Measurements from ENCODE around the gene NPEPL1. TPM values are rescaled to one million over a fixed set of nuclear protein-coding genes. Genes with fewer than 3 reads are reported as not detected.

The NPEPL1 gene
- total and polyA plus RNA-seq, 2 donors (not counting 3 experiments of a cell fraction or from before 2014, with no cell fraction given), result 22.5 to 40.8 TPM

DNA sequence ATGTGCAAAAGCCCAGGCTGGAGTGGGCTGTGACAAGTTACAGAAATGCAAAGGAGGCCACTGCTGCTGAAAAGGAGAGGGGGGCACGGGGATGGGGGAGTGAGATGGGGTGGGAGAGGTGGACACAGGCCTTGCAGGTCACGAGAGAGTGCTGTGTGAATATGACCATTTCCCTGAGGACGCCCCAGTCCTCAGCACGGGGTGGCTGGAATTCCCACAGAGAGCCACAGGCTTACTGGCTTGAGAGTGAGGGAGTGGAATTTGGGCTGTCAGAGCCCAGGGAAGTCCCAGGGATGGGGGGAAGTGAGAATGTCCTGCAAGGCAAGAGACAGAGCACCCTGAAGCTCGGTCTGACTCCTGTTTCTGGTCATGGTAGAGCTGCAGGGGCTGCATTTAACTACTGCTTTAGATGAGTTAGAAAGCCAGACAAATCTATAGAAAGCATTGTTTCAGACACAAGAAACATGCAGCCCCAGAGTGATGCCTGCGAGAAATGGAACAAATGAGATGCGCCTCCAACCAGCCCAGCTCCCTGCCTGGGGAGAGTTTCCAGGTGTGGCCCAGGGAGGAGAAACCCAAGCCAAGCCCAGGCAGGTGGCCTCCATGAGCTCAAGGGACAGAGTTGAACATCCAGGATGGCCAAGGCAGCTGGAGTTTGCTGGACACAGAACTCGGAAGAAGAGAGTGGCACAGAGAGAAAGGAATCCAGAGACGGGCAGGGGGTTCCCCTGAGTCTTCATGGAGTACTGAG is 30.5 kb downstream of the NPEPL1 start:
- H3K4me2 ChIP-seq (ENCODE audit: insufficient read depth, low read length), result no peak overlapping the region
- H3K9me1 ChIP-seq (replicated peaks; ENCODE audit: control insufficient read depth, extremely low read depth, insufficient read depth, low read length), result no peaks in the 10 kb centered on the region
- H4K20me1 ChIP-seq (replicated peaks; ENCODE audit: control insufficient read depth, extremely low read depth, insufficient read depth, low read length), result no peaks in the 10 kb centered on the region
- no peak for TF ChIP-seq FOS (IDR thresholded peaks at IDR 0.05; ENCODE audit: borderline replicate concordance, insufficient read depth, low read length)
- TF ChIP-seq POLR2AphosphoS5 (IDR thresholded peaks at IDR 0.05; ENCODE audit: insufficient read depth, low read depth, low read length), result no peak
- TF ChIP-seq, protein P1, sequence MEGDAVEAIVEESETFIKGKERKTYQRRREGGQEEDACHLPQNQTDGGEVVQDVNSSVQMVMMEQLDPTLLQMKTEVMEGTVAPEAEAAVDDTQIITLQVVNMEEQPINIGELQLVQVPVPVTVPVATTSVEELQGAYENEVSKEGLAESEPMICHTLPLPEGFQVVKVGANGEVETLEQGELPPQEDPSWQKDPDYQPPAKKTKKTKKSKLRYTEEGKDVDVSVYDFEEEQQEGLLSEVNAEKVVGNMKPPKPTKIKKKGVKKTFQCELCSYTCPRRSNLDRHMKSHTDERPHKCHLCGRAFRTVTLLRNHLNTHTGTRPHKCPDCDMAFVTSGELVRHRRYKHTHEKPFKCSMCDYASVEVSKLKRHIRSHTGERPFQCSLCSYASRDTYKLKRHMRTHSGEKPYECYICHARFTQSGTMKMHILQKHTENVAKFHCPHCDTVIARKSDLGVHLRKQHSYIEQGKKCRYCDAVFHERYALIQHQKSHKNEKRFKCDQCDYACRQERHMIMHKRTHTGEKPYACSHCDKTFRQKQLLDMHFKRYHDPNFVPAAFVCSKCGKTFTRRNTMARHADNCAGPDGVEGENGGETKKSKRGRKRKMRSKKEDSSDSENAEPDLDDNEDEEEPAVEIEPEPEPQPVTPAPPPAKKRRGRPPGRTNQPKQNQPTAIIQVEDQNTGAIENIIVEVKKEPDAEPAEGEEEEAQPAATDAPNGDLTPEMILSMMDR (IDR thresholded peaks at IDR 0.05; ENCODE audit: extremely low read depth in 1 of 2, insufficient read depth in 1 of 2, low read depth in 1 of 2, low read length in 2 of 2), result no peak
- TF ChIP-seq, protein P2, sequence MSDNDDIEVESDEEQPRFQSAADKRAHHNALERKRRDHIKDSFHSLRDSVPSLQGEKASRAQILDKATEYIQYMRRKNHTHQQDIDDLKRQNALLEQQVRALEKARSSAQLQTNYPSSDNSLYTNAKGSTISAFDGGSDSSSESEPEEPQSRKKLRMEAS (IDR thresholded peaks at IDR 0.05; ENCODE audit: insufficient read depth, insufficient read length), result no peak
- TF ChIP-seq MYC (IDR thresholded peaks at IDR 0.05; ENCODE audit: low read depth, low read length), result no peak
- no peak for TF ChIP-seq JUN (IDR thresholded peaks at IDR 0.05; ENCODE audit: borderline replicate concordance, insufficient read depth, insufficient read length, low read depth)
- TF ChIP-seq GATA2 (IDR thresholded peaks at IDR 0.05; ENCODE audit: insufficient read depth, insufficient read length, low read depth, low read length), result no peak
- no peak for TF ChIP-seq EZH2 (IDR thresholded peaks at IDR 0.05; ENCODE audit: borderline replicate concordance, low read depth, low read length, severe bottlenecking)
- H3K9me3 ChIP-seq (replicated peaks; ENCODE audit: control insufficient read depth, insufficient read depth, low read length), result no peaks in the 10 kb centered on the region
- POLR2A ChIA-PET, result no interaction called here
- DNase-seq (ENCODE audit: low read depth, low spot score), result no peak
- CTCF ChIA-PET, result interaction anchor here (1.0 kb wide), 2 partner anchors 11 to 242 kb away, joined by 3 read pairs; no protein-coding TSS in a partner anchor
- intact Hi-C loops (cut with micrococcal nuclease) (loop anchor here (10.0 kb wide), 2 partner anchors 362 to 502 kb away; no protein-coding TSS in a partner anchor), dilution Hi-C loops (cut with MboI; ENCODE audit: extremely low pct_ligation_motif_present, low sequenced_read_pairs) (no loop called here)
- FAIRE-seq, result no peak
- no peaks in the 10 kb centered on the region for H3K4me1 ChIP-seq (ENCODE audit: control insufficient read depth, extremely low read depth, insufficient read depth, low read length)
- H3K36me3 ChIP-seq (ENCODE audit: control insufficient read depth in 2 of 2, extremely low read depth in 1 of 2, insufficient read depth in 2 of 2, low read length in 2 of 2), result no peaks in the 10 kb centered on the region
- no peak overlapping the region for H2AFZ ChIP-seq (ENCODE audit: low read depth, low read length)
- H3K27ac ChIP-seq (ENCODE audit: insufficient read depth, low read depth, low read length), result no peak overlapping the region
- H3K9ac ChIP-seq (replicated peaks; ENCODE audit: extremely low read depth, insufficient read depth, low read length), result no peak overlapping the region
- BruUV-seq (replicated peaks), result no TSS peak
- H3K79me2 ChIP-seq (ENCODE audit: control insufficient read depth, insufficient read depth, low read length), result no peaks in the 10 kb centered on the region
- H3K27me3 ChIP-seq (ENCODE audit: control insufficient read depth in 2 of 2, insufficient read depth in 2 of 2, low read length in 2 of 2), result peaks cover 4 to 6% of the 10 kb centered on the region in 2 experiments
- H3K4me3 ChIP-seq (replicated peaks in 1 of 3; ENCODE audit: insufficient read depth in 1 of 3, low read depth in 1 of 3, low read length in 3 of 3), result no peak overlapping the region

Data from endothelial cell of umbilical vein (primary cell).